GM12864 (cell line): ENCODE data around the gene ARFGAP1.

Source experiments
- DNase-seq: peaks from one replicate; pipeline ENCODE4 v3.0.0-alpha.2; 2011; ENCODE audit warnings: low read depth
- H3K4me3 ChIP-seq: 2 replicates; pipeline ENCODE4 v1.5.1; 2011; ENCODE audit warnings: mild to moderate bottlenecking, low read depth, low read length, control low read depth
- CTCF ChIP-seq: IDR thresholded peaks from 2 replicates; pipeline ENCODE4 v1.5.1; 2011; ENCODE audit warnings: low read depth, mild to moderate bottlenecking, moderate library complexity, low read length, control low read depth, inconsistent platforms; ENCODE audit errors: missing control alignments

The ARFGAP1 gene

GRCh38 chr20:63320041-63320511 is 47.5 kb downstream of the ARFGAP1 start:
- TF ChIP-seq CTCF: no peak
- H3K4me3 ChIP-seq: no peak overlapping the region
- DNase-seq: no peak

GRCh38 chr20:63320616-63321147 is 48.1 kb downstream of the ARFGAP1 start:
- DNase-seq: no peak
- no peak for TF ChIP-seq CTCF
- H3K4me3 ChIP-seq: no peak overlapping the region

- no peak for TF ChIP-seq CTCF
- no peak for DNase-seq
These were observed 48.7 kb downstream of the ARFGAP1 start for GRCh38 chr20:63321148-63321831.

GRCh38 chr20:63322146-63322932 is 49.7 kb downstream of the ARFGAP1 start:
- TF ChIP-seq CTCF: no peak
- H3K4me3 ChIP-seq: no peak overlapping the region
- DNase-seq: no peak

More at GRCh38 chr20:63321148-63321831, 48.7 kb downstream of the ARFGAP1 start:
- H3K4me3 ChIP-seq: no peak overlapping the region

GRCh38 chr20:63322933-63323273 is 50.3 kb downstream of the ARFGAP1 start:
- no peak for TF ChIP-seq CTCF
- no peak overlapping the region for H3K4me3 ChIP-seq
- DNase-seq: no peak

GRCh38 chr20:63323357-63323981 is 50.9 kb downstream of the ARFGAP1 start:
- DNase-seq: no peak
- TF ChIP-seq CTCF: no peak
- no peak overlapping the region for H3K4me3 ChIP-seq
